H1 (cell line): ENCODE results near the gene CSNK1G2. TPM values are rescaled to one million over a fixed set of nuclear protein-coding genes. Genes with fewer than 3 reads are reported as not detected.

Experiments used
- CTCF ChIA-PET: fragments of 300-600 bp; sonication (Branson Sonifier 250); formaldehyde crosslinking; loops from one replicate; lab custom pipeline; 2021; ENCODE audit not compliant: partially characterized antibody; lab: Charles Lee
- POLR2A ChIA-PET: fragments of 300-600 bp; sonication (Branson Sonifier 250); formaldehyde crosslinking; loops from one replicate; lab custom pipeline; 2021; ENCODE audit warnings: inconsistent platforms; ENCODE audit not compliant: partially characterized antibody; lab: Charles Lee
- DNase-seq, 2 experiments: peaks; one replicate each; pipeline versions ENCODE4 v3.0.0 to v3.0.0-alpha.2; 2010 to 2022; ENCODE audit warnings: low spot score in 2 of 2, low read depth in 1 of 2, mixed read lengths in 1 of 2
- FAIRE-seq: peaks from 2 replicates; lab custom pipeline; 2011; peaks lifted over from hg19 to GRCh38; lab: Jason Lieb, UNC
- H2AFZ ChIP-seq: 2 replicates; pipeline ENCODE4 v1.8.1; 2012; ENCODE audit warnings: low read length, inconsistent platforms
- H2AK5ac ChIP-seq: 2 replicates; pipeline ENCODE4 v1.6.1; 2013; ENCODE audit warnings: low read depth, low read length
- H2BK120ac ChIP-seq: replicated peaks from 2 replicates; pipeline ENCODE3; 2013; ENCODE audit warnings: low read depth, low read length, inconsistent platforms
- H2BK12ac ChIP-seq: 2 replicates; pipeline ENCODE4 v1.6.1; 2013; ENCODE audit warnings: low read depth, low read length
- H2BK15ac ChIP-seq: 2 replicates; pipeline ENCODE4 v1.6.1; 2013; ENCODE audit warnings: low read length
- H2BK20ac ChIP-seq: 2 replicates; pipeline ENCODE4 v1.6.1; 2013; ENCODE audit warnings: low read length
- H2BK5ac ChIP-seq: 2 replicates; pipeline ENCODE4 v1.6.1; 2013; ENCODE audit warnings: low read depth, low read length
- H3K14ac ChIP-seq: 2 replicates; pipeline ENCODE4 v1.6.1; 2013; ENCODE audit warnings: inconsistent platforms; ENCODE audit not compliant: insufficient read length
- H3K18ac ChIP-seq: 2 replicates; pipeline ENCODE4 v1.6.1; 2013; ENCODE audit warnings: low read length; ENCODE audit errors: extremely low read depth
- H3K23ac ChIP-seq: 2 replicates; pipeline ENCODE4 v1.6.1; 2013; ENCODE audit warnings: inconsistent platforms; ENCODE audit not compliant: insufficient read length
- H3K23me2 ChIP-seq: 2 replicates; pipeline ENCODE4 v1.6.1; 2013; ENCODE audit warnings: low read depth, low read length
- H3K27ac ChIP-seq: 2 replicates; pipeline ENCODE4 v1.6.1; 2011; ENCODE audit warnings: low read depth, low read length, inconsistent platforms
- H3K27me3 ChIP-seq, 4 experiments: replicated peaks in 1 of 4; 1 replicate in 1 of 4; 2 replicates in 3 of 4; pipeline versions ENCODE4 v1.6.1 to v1.8.1; 2011 to 2013; ENCODE audit warnings: low read length in 3 of 4, mild to moderate bottlenecking in 3 of 4, inconsistent platforms in 2 of 4, mixed read lengths in 2 of 4, moderate library complexity in 1 of 4; ENCODE audit not compliant: control insufficient read depth in 3 of 4, insufficient read depth in 3 of 4; ENCODE audit errors: extremely low read depth in 1 of 4
- H3K36me3 ChIP-seq, 4 experiments: 2 replicates each; pipeline versions ENCODE4 v1.6.1 to v1.8.1; 2011 to 2013; ENCODE audit warnings: mild to moderate bottlenecking in 4 of 4, low read length in 3 of 4, moderate library complexity in 2 of 4, control low read depth in 1 of 4, inconsistent platforms in 1 of 4; ENCODE audit not compliant: insufficient read depth in 4 of 4, control insufficient read depth in 2 of 4
- H3K4ac ChIP-seq: replicated peaks from 2 replicates; pipeline ENCODE3; 2013; ENCODE audit warnings: low read length, low read depth, mixed read lengths, inconsistent platforms; ENCODE audit not compliant: insufficient read length
- H3K4me1 ChIP-seq, 4 experiments: replicated peaks in 1 of 4; 1 replicate in 1 of 4; 2 replicates in 3 of 4; pipeline versions ENCODE4 v1.6.1 to v1.8.1; 2011 to 2013; ENCODE audit warnings: low read length in 3 of 4, inconsistent platforms in 2 of 4, mixed read lengths in 1 of 4; ENCODE audit not compliant: insufficient read depth in 4 of 4, control insufficient read depth in 3 of 4
- H3K4me2 ChIP-seq, 2 experiments: 2 replicates each; pipeline versions ENCODE4 v1.6.1 to v1.8.1; 2011 to 2013; ENCODE audit warnings: low read depth in 2 of 2, low read length in 2 of 2, control low read depth in 1 of 2, inconsistent platforms in 1 of 2, mild to moderate bottlenecking in 1 of 2; ENCODE audit not compliant: insufficient read depth in 1 of 2
- H3K4me3 ChIP-seq, 4 experiments: fragments of 200-600, 300-600 bp in 1 of 4; sonication (generic), shearing (Covaris generic), sonication (Bioruptor Twin) in 1 of 4; 2 replicates each; pipeline versions ENCODE4 v1.5.1 to v1.8.1; 2011 to 2016; ENCODE audit warnings: low read length in 4 of 4, low read depth in 3 of 4, control low read depth in 2 of 4, inconsistent platforms in 2 of 4, mild to moderate bottlenecking in 2 of 4, mixed read lengths in 1 of 4, moderate library complexity in 1 of 4; ENCODE audit not compliant: insufficient read depth in 2 of 4; ENCODE audit errors: extremely low read depth in 1 of 4
- H3K56ac ChIP-seq: replicated peaks from 2 replicates; pipeline ENCODE3; 2013; ENCODE audit warnings: low read depth, mild to moderate bottlenecking, mixed read lengths, low read length, inconsistent platforms; ENCODE audit not compliant: insufficient read length
- H3K79me1 ChIP-seq: 2 replicates; pipeline ENCODE4 v1.6.1; 2013; ENCODE audit warnings: low read depth, low read length, control low read depth
- H3K79me2 ChIP-seq, 2 experiments: 2 replicates each; pipeline versions ENCODE4 v1.6.1 to v1.8.1; 2012 to 2013; ENCODE audit warnings: low read length in 2 of 2, mild to moderate bottlenecking in 2 of 2, inconsistent platforms in 1 of 2; ENCODE audit not compliant: insufficient read depth in 2 of 2, control insufficient read depth in 1 of 2
- H3K9ac ChIP-seq, 4 experiments: replicated peaks in 1 of 4; 1 replicate in 1 of 4; 2 replicates in 3 of 4; pipeline versions ENCODE4 v1.6.1 to v1.8.1; 2011 to 2013; ENCODE audit warnings: low read depth in 3 of 4, low read length in 3 of 4, control low read depth in 2 of 4, mild to moderate bottlenecking in 2 of 4, moderate library complexity in 2 of 4, inconsistent platforms in 1 of 4; ENCODE audit errors: extremely low read depth in 1 of 4
- H3K9me3 ChIP-seq, 2 experiments: 2 replicates each; pipeline versions ENCODE4 v1.6.1 to v1.8.1; 2012 to 2013; ENCODE audit warnings: mild to moderate bottlenecking in 2 of 2, moderate library complexity in 2 of 2, control low read depth in 1 of 2, inconsistent platforms in 1 of 2, low read depth in 1 of 2, low read length in 1 of 2, mixed read lengths in 1 of 2; ENCODE audit not compliant: insufficient read depth in 2 of 2
- H4K20me1 ChIP-seq, 2 experiments: replicated peaks in 1 of 2; 2 replicates each; pipeline versions ENCODE3 to v1.8.1; 2011 to 2013; ENCODE audit warnings: inconsistent platforms in 2 of 2, low read length in 2 of 2, mild to moderate bottlenecking in 1 of 2; ENCODE audit not compliant: insufficient read depth in 2 of 2, control insufficient read depth in 1 of 2
- H4K5ac ChIP-seq: 2 replicates; pipeline ENCODE4 v1.6.1; 2013; ENCODE audit warnings: low read length, low read depth, mixed read lengths, inconsistent platforms; ENCODE audit not compliant: insufficient read length
- H4K8ac ChIP-seq: 2 replicates; pipeline ENCODE4 v1.8.0; 2013; ENCODE audit warnings: mild to moderate bottlenecking, moderate library complexity, low read length, inconsistent platforms; ENCODE audit not compliant: insufficient read depth; ENCODE audit errors: extremely low read depth
- H4K91ac ChIP-seq: replicated peaks from 2 replicates; pipeline ENCODE3; 2013; ENCODE audit warnings: low read length, mixed read lengths, inconsistent platforms; ENCODE audit not compliant: insufficient read length
- CBX8 ChIP-seq: fragments of 300-800, 300-1000 bp; sonication (generic); IDR thresholded peaks from 2 replicates; pipeline ENCODE4 v1.7.1; 2016; ENCODE audit warnings: low read depth, low read length, borderline replicate concordance
- GABPA ChIP-seq: IDR thresholded peaks from 2 replicates; pipeline ENCODE4 v1.6.1; 2011; ENCODE audit warnings: mild to moderate bottlenecking, low read length, moderate library complexity, borderline replicate concordance; ENCODE audit not compliant: insufficient read depth
- JUN ChIP-seq: IDR thresholded peaks from 2 replicates; pipeline ENCODE4 v1.6.1; 2011; ENCODE audit warnings: low read depth, mild to moderate bottlenecking, improper control_type of control experiment, low read length
- MAFK ChIP-seq: IDR thresholded peaks from 2 replicates; pipeline ENCODE4 v1.6.1; 2012; ENCODE audit warnings: low read depth, mild to moderate bottlenecking, improper control_type of control experiment, low read length
- SIN3A ChIP-seq, 2 experiments: IDR thresholded peaks in 1 of 2; conservative IDR thresholded peaks in 1 of 2; 2 replicates each; pipeline ENCODE4 v1.6.1; 2011 to 2012; ENCODE audit warnings: low read length in 2 of 2, improper control_type of control experiment in 1 of 2, low read depth in 1 of 2, mild to moderate bottlenecking in 1 of 2
- SP4 ChIP-seq: IDR thresholded peaks from 2 replicates; pipeline ENCODE4 v1.6.1; 2012; ENCODE audit warnings: low read length, inconsistent platforms
- WGBS, 2 experiments: shearing (Covaris generic) in 1 of 2; methylation state at CpG; one replicate each; pipeline versions ENCODE4 v1.1.6 to v1.1.7; 2013 to 2015; ENCODE audit warnings: low lambda C conversion rate in 2 of 2, mixed read lengths in 2 of 2, inconsistent platforms in 1 of 2, low coverage in 1 of 2, missing lambda C conversion rate in 1 of 2; ENCODE audit not compliant: insufficient replicate concordance in 2 of 2, insufficient coverage in 1 of 2, insufficient read length in 1 of 2; ENCODE audit errors: extremely low coverage in 1 of 2, missing lambda C conversion rate in 1 of 2; 5-methylcytosine and 5-hydroxymethylcytosine counted together
- polyA plus RNA-seq, 7 experiments: library from polyadenylated mRNA; depleted of rRNA in 3 of 7; stranded (reverse) in 5 of 7; unstranded in 2 of 7; fragments of >200 nt in 5 of 7; fragments of 200-250 nt in 2 of 7; gene quantifications; 1 replicate in 5 of 7; 2 replicates in 1 of 7; 4 replicates in 1 of 7; pipeline versions ENCODE4 v1.2.1 to v1.2.3, GENCODE V29; 2011 to 2013; ENCODE audit warnings: missing spikeins in 2 of 7, mixed read lengths in 2 of 7
- total RNA-seq: library from RNA; stranded (reverse); fragmentation: NEBNext Ultra II Directional; extraction: Animal tissue kit (Norgen Biotek cat#: 25700); gene quantifications from 2 replicates; pipeline ENCODE4 v1.2.1, GENCODE V29; 2021

CSNK1G2 gene
- total and polyA plus RNA-seq, 2 of the 8 experiments (the other 6 are each of a cell fraction or from before 2014, with no cell fraction given), result 99.5 to 130 TPM

- H3K4ac ChIP-seq, result no peak overlapping the region
- H3K4me1 ChIP-seq, result peaks cover 0 to 18% (median 8%) of the 10 kb centered on the region in 4 experiments; a peak in 6 of 7 replicates
- no peak overlapping the region for H2BK20ac ChIP-seq
- no peak overlapping the region for H3K27ac ChIP-seq
- WGBS, 2 experiments, result 91% methylated on average over 29 of the region's 34 CpGs; no CpG with 5 or more reads in 1 of the 2 experiments
- no peak overlapping the region for H2BK15ac ChIP-seq
- H3K23ac ChIP-seq, result no peak overlapping the region
- ChIA-PET CTCF (interaction anchor here (0.6 to 3.2 kb wide), 8 partner anchors 8 to 111 kb away, joined by 3 to 23 read pairs (median 4); no protein-coding TSS in a partner anchor), POLR2A (interaction anchor here (0.7 to 3.4 kb wide), 7 partner anchors 11 to 104 kb away, joined by 3 to 13 read pairs (median 4); partner anchors contain the start of gene MKNK2)
- no peak overlapping the region for H2BK12ac ChIP-seq
- FAIRE-seq (no peak), DNase-seq (no peak)
- no peak overlapping the region for H2AK5ac ChIP-seq
- H3K23me2 ChIP-seq, result peaks cover 4% of the 10 kb centered on the region; the same call in 1 of the 2 replicates
- H3K18ac ChIP-seq, result no peak overlapping the region; the same call in 1 of the 2 replicates
- H3K9ac ChIP-seq, result no peak overlapping the region
- TF ChIP-seq JUN, result no peak
- TF ChIP-seq SIN3A (conservative IDR thresholded peaks at IDR 0.05 in 1 of 2, IDR thresholded peaks at IDR 0.05 in 1 of 2; ENCODE audit: low read depth in 1 of 2, low read length in 2 of 2), result no peak
- no peak for TF ChIP-seq CBX8
- TF ChIP-seq SP4, result no peak
- TF ChIP-seq MAFK, result no peak
- TF ChIP-seq GABPA, result 0 out of 2 replicates have a peak, but pooled peaks have one; percentile 25
- H3K56ac ChIP-seq, result no peak overlapping the region
- peaks cover 40 to 59% of the 10 kb centered on the region in 2 experiments for H4K20me1 ChIP-seq
- no peak overlapping the region for H3K4me2 ChIP-seq
- no peak overlapping the region for H3K14ac ChIP-seq
- H2BK5ac ChIP-seq, result peak overlapping the region; percentile 78
- H3K36me3 ChIP-seq, result no peaks in the 10 kb centered on the region; a peak in 1 of 8 replicates
- H4K91ac ChIP-seq, result peak overlapping the region; percentile 26
- H2AFZ ChIP-seq, result no peak overlapping the region
- H4K8ac ChIP-seq, result peak overlapping the region; percentile 68; the same call in 1 of the 2 replicates
- H3K9me3 ChIP-seq, result no peaks in the 10 kb centered on the region; a peak in 1 of 4 replicates
- H3K27me3 ChIP-seq, result no peaks in the 10 kb centered on the region
- H2BK120ac ChIP-seq, result no peak overlapping the region
- H3K79me2 ChIP-seq, result peaks cover 59 to 91% of the 10 kb centered on the region in 2 experiments
- no peak overlapping the region for H3K4me3 ChIP-seq
- peaks cover 26% of the 10 kb centered on the region for H3K79me1 ChIP-seq
- H4K5ac ChIP-seq, result no peak overlapping the region
Measured at GRCh38 chr19:1947651-1948209, 6.8 kb downstream of the CSNK1G2 start.
